GM12878 (cell line): ENCODE results near the gene GALNT17.

ENCODE experiments used
- NFYB ChIP-seq: IDR thresholded peaks from 2 replicates; pipeline ENCODE4 v1.6.1; 2011; ENCODE audit warnings: low read depth, mild to moderate bottlenecking, low read length, improper control_type of control experiment, moderate library complexity; ENCODE audit not compliant: insufficient read depth
- TF ChIP-seq, protein P1 (sequence below): IDR thresholded peaks from 2 replicates; pipeline ENCODE4 v1.6.1; 2011; ENCODE audit warnings: borderline replicate concordance, low read depth, mild to moderate bottlenecking, moderate library complexity, mixed read lengths, low read length; ENCODE audit not compliant: insufficient read depth; ENCODE audit errors: extremely low read length
- TF ChIP-seq, protein P2 (sequence below), 3 experiments: IDR thresholded peaks in 2 of 3; conservative IDR thresholded peaks in 1 of 3; 2 replicates each; pipeline ENCODE4 v1.5.1; 2011; ENCODE audit warnings: low read depth in 3 of 3, low read length in 3 of 3, mild to moderate bottlenecking in 3 of 3, control low read depth in 2 of 3, moderate library complexity in 2 of 3, inconsistent platforms in 1 of 3, mixed read lengths in 1 of 3; ENCODE audit not compliant: control insufficient read depth in 2 of 3, insufficient read depth in 1 of 3; ENCODE audit errors: extremely low read depth in 1 of 3

GRCh38 chr7:71453630-71454029 lies 321.7 kb downstream of the GALNT17 start:
- TF ChIP-seq, protein P1, sequence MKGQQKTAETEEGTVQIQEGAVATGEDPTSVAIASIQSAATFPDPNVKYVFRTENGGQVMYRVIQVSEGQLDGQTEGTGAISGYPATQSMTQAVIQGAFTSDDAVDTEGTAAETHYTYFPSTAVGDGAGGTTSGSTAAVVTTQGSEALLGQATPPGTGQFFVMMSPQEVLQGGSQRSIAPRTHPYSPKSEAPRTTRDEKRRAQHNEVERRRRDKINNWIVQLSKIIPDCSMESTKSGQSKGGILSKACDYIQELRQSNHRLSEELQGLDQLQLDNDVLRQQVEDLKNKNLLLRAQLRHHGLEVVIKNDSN = no peak
- no peak for TF ChIP-seq NFYB
- TF ChIP-seq, protein P2, sequence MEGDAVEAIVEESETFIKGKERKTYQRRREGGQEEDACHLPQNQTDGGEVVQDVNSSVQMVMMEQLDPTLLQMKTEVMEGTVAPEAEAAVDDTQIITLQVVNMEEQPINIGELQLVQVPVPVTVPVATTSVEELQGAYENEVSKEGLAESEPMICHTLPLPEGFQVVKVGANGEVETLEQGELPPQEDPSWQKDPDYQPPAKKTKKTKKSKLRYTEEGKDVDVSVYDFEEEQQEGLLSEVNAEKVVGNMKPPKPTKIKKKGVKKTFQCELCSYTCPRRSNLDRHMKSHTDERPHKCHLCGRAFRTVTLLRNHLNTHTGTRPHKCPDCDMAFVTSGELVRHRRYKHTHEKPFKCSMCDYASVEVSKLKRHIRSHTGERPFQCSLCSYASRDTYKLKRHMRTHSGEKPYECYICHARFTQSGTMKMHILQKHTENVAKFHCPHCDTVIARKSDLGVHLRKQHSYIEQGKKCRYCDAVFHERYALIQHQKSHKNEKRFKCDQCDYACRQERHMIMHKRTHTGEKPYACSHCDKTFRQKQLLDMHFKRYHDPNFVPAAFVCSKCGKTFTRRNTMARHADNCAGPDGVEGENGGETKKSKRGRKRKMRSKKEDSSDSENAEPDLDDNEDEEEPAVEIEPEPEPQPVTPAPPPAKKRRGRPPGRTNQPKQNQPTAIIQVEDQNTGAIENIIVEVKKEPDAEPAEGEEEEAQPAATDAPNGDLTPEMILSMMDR (IDR thresholded peaks at IDR 0.05 in 2 of 3, conservative IDR thresholded peaks at IDR 0.05 in 1 of 3; ENCODE audit: control insufficient read depth in 2 of 3, extremely low read depth in 1 of 3, insufficient read depth in 1 of 3, low read depth in 3 of 3, low read length in 3 of 3) = no peak
